DOHH2 (cell line): ENCODE measurements around the gene LILRB5.

Experiments
- EZH2phosphoT487 ChIP-seq: fragments of 200-600 bp; sonication (generic); IDR thresholded peaks from 2 replicates; pipeline ENCODE4 v1.6.1; 2017; ENCODE audit warnings: borderline replicate concordance, mild to moderate bottlenecking, antibody characterized with exemption, low read length, moderate library complexity, mixed read lengths
- TF ChIP-seq, protein P1 (sequence below): fragments of 200-600 bp; sonication (generic); IDR thresholded peaks from one replicate; pipeline ENCODE4 v1.5.1; 2014; ENCODE audit warnings: antibody characterized with exemption, mild to moderate bottlenecking, low read depth, low read length; ENCODE audit not compliant: poor library complexity, severe bottlenecking

DNA sequence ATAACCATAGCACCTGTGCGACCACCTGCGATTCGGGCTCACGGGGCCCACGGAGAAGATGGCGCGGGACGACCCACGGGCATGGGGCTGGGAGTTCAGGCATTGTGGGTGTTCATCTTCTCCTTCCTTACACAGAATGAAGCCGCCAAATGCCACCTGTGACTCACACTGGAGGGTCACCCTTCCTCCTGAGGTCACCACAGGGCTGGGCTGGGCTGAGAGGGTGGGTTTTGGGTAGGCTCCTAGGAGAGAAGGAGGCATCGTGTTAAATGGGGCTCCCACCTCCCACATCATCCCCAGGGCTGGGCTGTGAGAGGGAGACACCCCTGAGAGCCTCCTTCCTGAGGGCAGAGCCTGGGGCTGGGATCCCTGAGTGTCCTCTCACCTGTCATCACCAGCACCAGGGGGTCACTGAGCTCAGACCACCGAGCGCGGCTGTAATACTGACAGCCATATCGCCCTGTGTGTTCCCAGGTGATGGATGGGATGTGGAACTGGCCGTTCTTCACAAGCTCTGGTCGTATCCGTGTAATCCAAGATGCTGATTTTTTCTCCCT lies 22.4 kb upstream of the LILRB5 start:
- TF ChIP-seq, protein P1, sequence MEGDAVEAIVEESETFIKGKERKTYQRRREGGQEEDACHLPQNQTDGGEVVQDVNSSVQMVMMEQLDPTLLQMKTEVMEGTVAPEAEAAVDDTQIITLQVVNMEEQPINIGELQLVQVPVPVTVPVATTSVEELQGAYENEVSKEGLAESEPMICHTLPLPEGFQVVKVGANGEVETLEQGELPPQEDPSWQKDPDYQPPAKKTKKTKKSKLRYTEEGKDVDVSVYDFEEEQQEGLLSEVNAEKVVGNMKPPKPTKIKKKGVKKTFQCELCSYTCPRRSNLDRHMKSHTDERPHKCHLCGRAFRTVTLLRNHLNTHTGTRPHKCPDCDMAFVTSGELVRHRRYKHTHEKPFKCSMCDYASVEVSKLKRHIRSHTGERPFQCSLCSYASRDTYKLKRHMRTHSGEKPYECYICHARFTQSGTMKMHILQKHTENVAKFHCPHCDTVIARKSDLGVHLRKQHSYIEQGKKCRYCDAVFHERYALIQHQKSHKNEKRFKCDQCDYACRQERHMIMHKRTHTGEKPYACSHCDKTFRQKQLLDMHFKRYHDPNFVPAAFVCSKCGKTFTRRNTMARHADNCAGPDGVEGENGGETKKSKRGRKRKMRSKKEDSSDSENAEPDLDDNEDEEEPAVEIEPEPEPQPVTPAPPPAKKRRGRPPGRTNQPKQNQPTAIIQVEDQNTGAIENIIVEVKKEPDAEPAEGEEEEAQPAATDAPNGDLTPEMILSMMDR, result no peak
- no peak for TF ChIP-seq EZH2phosphoT487
